Measurements from ENCODE around the gene ANAPC5. TPM values are rescaled to one million over a fixed set of nuclear protein-coding genes. Genes with fewer than 3 reads are reported as not detected.

Gene ANAPC5
- total RNA-seq, 4 donors from 2014 or later, result 54.4 to 116 (median 88.8) TPM

DNA sequence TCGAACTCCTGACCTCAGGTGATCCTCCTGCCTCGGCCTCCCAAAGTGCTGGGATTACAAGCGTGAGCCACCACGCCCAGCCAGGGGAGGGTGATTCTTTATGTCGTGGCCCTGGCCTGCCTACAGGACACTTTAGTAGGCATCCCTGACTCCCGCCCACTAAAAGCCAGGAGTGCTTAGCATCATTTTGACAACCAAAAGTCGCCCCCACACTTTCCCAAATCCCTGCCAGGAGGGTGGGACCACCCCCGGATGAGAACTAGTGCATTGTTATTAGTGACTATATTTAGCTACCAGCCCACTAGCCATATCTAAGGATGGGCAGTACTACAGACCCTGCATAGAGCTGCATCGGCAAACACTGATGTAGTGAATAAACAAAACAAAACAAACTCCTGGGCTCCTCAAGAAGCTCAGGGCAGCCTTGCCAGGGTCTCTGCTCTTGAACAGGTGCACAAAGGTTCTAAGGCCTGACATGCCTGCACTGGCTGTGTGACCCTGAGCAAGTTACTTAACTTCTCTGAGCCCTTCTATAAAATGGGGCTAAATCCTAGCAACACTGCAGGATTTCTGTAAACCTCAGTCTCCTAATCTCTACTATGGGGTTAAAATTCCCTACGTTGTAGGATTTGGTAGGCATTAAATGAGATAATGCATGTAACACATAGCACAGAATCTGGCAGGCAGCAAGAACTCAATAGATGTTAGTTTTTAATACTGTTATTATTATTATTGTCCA is 57.9 kb downstream of the ANAPC5 start:
- TF ChIP-seq POLR2A (IDR thresholded peaks at IDR 0.05) (no peak), CTCF (IDR thresholded peaks at IDR 0.05) (no peak)
- Histone ChIP-seq H3K27me3 (no peaks in the 10 kb centered on the region), H3K4me3 (peak overlapping the region in 1 of 4 donors; percentile 99), H3K4me1 (peaks cover 10 to 51% (median 29%) of the 10 kb centered on the region in 3 donors), H3K36me3 (peaks cover 0 to 29% (median 0%) of the 10 kb centered on the region in 3 donors), H3K27ac (no peak overlapping the region), H3K9me3 (no peaks in the 10 kb centered on the region)
- no peak for DNase-seq
- 84 to 88% methylated on average over 7 to 8 of the region's 10 CpGs for WGBS, 2 donors
- intact Hi-C loops (cut with DNase I), result no loop called here

DNA sequence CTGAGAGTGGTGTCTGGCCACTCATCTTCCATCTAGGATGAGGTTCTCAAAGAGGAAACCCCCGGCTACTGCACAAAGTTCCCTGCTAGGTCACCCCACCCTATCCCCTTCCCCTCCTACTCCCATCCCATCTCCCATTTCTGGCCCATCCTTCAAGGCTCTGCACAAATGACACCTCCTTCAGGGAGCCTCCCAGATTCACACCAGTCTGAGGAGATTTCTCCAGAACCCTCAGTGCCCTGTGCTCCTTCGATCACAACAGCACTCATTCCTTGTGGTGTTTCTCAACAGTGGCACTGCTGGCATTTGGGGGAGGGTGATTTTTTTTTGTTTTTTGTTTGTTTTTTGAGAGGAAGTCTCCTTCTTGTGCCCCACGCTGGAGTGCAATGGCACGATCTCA is 58.6 kb downstream of the ANAPC5 start:
- WGBS, 2 donors, result 92 to 94% methylated on average over 4 of the region's 4 CpGs
- H3K27ac ChIP-seq, result no peak overlapping the region
- no peaks in the 10 kb centered on the region for H3K27me3 ChIP-seq
- DNase-seq, result no peak
- H3K4me1 ChIP-seq, result peaks cover 10 to 58% (median 32%) of the 10 kb centered on the region in 3 donors
- peaks cover 0 to 29% (median 0%) of the 10 kb centered on the region in 3 donors for H3K36me3 ChIP-seq
- no peaks in the 10 kb centered on the region for H3K9me3 ChIP-seq
- no peak for TF ChIP-seq CTCF (IDR thresholded peaks at IDR 0.05)
- no peak for TF ChIP-seq POLR2A (IDR thresholded peaks at IDR 0.05)
- no peak overlapping the region for H3K4me3 ChIP-seq
- intact Hi-C loops (cut with DNase I), result no loop called here

DNA sequence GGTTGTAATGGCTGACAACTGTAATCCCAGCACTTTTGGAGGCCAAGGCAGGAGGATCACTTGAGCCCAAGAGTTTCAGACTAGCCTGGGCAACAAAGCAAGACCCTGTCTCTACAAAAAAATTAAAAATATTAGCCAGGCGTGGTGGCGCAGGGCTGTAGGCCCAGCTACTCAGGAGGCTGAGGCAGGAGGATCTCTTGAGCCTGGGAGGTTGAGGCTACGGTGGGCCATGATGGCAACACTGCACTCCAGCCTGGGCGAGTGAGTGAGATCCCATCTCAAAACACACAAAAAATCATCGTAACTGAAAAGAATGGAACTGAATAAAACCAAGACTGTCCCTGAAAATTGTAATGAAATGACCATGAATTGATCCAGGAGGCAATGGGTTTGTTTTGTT is 61.8 kb downstream of the ANAPC5 start:
- TF ChIP-seq POLR2A (IDR thresholded peaks at IDR 0.05) (no peak), CTCF (IDR thresholded peaks at IDR 0.05) (no peak)
- H3K27me3 ChIP-seq, result no peaks in the 10 kb centered on the region
- H3K9me3 ChIP-seq, result no peaks in the 10 kb centered on the region
- H3K4me1 ChIP-seq, result peaks cover 5 to 44% (median 26%) of the 10 kb centered on the region in 3 donors
- no peak overlapping the region for H3K27ac ChIP-seq
- H3K36me3 ChIP-seq, result peaks cover 0 to 29% (median 0%) of the 10 kb centered on the region in 3 donors
- intact Hi-C loops (cut with DNase I), result no loop called here
- no peak overlapping the region for H3K4me3 ChIP-seq
- no peak for DNase-seq
- 94 to 99% methylated on average over 5 of the region's 5 CpGs for WGBS, 2 donors

GRCh38 chr12:121289962-121290361 is 62.2 kb downstream of the ANAPC5 start:
- no peak for DNase-seq
- peaks cover under 1 to 44% (median 22%) of the 10 kb centered on the region in 3 donors for H3K4me1 ChIP-seq
- intact Hi-C loops (cut with DNase I), result no loop called here
- 89 to 93% methylated on average over 7 of the region's 7 CpGs for WGBS, 2 donors
- peak overlapping the region in 1 of 4 donors; percentile 62 for H3K27ac ChIP-seq
- TF ChIP-seq CTCF (IDR thresholded peaks at IDR 0.05) (no peak), POLR2A (IDR thresholded peaks at IDR 0.05) (no peak)
- no peaks in the 10 kb centered on the region for H3K27me3 ChIP-seq
- H3K36me3 ChIP-seq, result peaks cover 0 to 29% (median 0%) of the 10 kb centered on the region in 3 donors
- no peaks in the 10 kb centered on the region for H3K9me3 ChIP-seq
- no peak overlapping the region for H3K4me3 ChIP-seq

DNA sequence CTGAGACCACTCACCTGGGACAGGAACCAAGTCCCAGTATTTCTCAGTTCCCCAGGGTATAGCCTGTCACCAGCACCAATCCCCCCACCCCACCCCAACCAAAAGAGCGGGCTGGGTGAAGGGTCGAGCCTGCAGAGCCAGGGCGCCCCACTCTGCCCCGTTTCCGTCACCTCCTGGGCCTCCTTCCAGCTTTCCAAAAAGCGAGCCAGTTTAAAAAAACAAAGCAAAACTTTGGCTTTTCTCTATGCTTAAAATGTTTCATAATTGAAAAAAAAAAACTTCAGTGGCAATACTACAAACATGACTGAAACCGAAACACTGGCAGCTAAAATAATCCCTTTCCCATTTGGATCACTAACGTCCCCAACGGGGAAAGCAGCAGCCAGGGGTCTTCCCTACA is 63.2 kb downstream of the ANAPC5 start:
- TF ChIP-seq CTCF (IDR thresholded peaks at IDR 0.05) (no peak), POLR2A (IDR thresholded peaks at IDR 0.05) (no peak)
- intact Hi-C loops (cut with DNase I), result no loop called here
- 11 to 24% methylated on average over 5 to 9 of the region's 9 CpGs for WGBS, 2 donors
- Histone ChIP-seq H3K4me3 (no peak overlapping the region), H3K9me3 (no peaks in the 10 kb centered on the region), H3K27ac (peak overlapping the region in 3 of 4 donors; percentile 36 to 67 (median 62)), H3K4me1 (peaks cover 0 to 44% (median 24%) of the 10 kb centered on the region in 3 donors), H3K27me3 (no peaks in the 10 kb centered on the region), H3K36me3 (peaks cover 0 to 31% (median 0%) of the 10 kb centered on the region in 3 donors)
- no peak for DNase-seq

Data from esophagus squamous epithelium (tissue), 5 donors.